Central memory CD4-positive, alpha-beta T cell (primary cell): Measurements from ENCODE around the gene RELCH.
A peak's percentile ranks its signal among the peaks of the same experiment; 100 is the strongest.

Experiments used
- DNase-seq: peaks from one replicate; pipeline ENCODE4 v3.0.0; 2022

RELCH gene

GRCh38 chr18:62324181-62324828 is 137.2 kb downstream of the RELCH start:
- no peak for DNase-seq

- peak; percentile 63 for DNase-seq
These were observed 138.1 kb downstream of the RELCH start, which contains the start of gene TNFRSF11A for GRCh38 chr18:62324917-62325805. TNFRSF11A (plus strand) TSS chr18:62325310; CDS start chr18:62325353, 43 bp downstream.

DNA sequence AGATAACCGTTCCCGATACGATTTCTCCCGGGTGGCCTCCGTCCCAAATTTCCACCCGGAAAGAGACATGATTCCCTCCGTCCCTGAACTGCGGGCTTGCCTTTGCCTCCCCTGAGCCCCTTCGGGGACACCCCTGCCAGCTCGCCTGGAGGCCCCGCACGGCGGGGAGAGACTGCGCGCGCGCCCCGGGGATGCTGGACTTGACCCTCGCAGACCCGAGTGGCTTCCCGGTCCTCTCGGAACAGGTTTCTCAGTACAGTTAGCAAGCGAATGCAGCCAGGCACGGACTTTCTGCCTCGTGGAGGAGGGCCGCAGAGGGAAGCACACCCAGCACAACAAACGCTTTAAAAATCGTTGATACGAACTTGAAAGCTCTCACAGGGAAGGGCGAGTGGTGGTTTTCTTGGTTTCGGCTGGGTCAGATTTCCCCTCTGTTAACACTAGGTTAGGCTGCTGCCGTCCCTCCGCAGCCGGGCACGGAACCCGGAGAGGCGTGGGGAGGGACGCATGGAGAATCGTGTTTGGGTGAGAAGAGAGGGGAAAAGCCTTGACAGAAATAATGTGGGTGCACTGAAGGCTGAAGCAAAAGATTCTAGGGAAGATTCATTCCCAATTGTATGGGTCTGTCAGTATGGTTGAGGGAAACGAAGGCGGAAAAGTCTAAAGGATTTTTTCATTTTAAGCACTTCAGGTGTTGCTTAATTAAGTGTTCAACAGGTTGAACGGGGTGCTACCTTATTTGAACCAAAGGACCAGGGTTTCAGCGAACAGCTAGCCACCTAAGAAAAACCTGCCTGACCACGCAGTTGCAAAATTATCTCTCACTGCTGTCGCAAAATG is 139.0 kb downstream of the RELCH start:
- no peak for DNase-seq

- DNase-seq = no peak
These were observed 139.7 kb downstream of the RELCH start for GRCh38 chr18:62326646-62327348.

DNA sequence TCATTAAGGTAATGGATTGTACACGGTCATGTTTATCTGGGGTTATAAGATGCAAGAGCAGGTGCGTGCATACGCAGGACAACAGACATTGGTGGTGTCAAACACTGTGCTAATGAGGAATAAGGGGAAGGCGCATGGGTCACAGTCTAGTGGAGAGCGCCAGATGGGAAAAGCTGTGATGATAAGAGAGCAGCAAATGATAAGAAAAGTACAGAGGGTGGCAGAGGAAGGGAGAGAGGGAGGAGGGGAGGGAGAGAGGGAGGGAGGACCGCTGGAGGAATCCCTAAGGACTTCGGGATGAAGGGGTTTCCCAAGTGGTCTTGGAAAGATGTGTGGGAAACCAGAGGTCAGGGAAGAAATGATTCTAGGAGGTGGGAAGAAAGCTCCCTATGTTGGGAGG is 140.9 kb downstream of the RELCH start:
- no peak for DNase-seq

- DNase-seq = no peak
These were observed 141.8 kb downstream of the RELCH start for GRCh38 chr18:62328586-62329525.

- DNase-seq = peak; percentile 69
These were observed 142.8 kb downstream of the RELCH start for GRCh38 chr18:62329691-62330454.

- DNase-seq = no peak
These were observed 143.6 kb downstream of the RELCH start for GRCh38 chr18:62330650-62331049.

DNA sequence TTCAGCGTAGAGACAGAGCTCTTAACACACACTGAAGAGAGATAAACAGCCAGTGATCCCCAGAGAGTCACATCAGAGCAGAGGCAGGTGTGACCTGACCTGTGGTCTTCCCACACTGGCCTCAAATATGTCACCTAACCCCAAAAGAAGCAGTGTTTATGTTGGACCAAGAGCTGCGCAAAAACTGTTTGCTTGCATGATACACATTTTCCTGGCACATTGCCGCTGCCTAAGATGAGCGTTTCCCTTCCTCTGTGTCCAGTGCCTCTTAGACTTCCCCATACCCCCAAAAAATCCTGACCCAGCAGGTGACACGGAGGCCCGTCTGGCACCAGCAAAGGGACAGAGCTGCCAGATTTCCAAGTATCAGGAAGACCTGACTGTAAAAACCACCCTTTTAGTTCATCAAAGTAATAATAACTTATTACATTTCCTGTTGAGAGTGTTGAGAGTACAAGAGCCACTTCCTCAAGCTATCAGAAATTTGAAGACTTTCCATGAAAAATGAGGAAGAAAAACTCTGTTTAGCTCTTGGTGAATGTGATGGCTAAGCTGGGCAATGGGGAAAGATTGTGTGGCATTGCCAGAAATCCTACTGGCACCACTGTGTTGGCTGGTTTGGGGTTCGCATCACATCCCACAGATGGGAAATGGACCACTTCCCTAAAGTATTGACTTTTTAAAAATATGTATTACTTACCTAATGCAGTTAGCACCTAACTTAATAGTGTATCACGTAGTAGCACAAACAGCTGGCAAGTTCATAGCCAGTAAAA is 144.7 kb downstream of the RELCH start:
- no peak for DNase-seq

GRCh38 chr18:62332431-62332830 is 145.4 kb downstream of the RELCH start:
- DNase-seq = no peak

DNA sequence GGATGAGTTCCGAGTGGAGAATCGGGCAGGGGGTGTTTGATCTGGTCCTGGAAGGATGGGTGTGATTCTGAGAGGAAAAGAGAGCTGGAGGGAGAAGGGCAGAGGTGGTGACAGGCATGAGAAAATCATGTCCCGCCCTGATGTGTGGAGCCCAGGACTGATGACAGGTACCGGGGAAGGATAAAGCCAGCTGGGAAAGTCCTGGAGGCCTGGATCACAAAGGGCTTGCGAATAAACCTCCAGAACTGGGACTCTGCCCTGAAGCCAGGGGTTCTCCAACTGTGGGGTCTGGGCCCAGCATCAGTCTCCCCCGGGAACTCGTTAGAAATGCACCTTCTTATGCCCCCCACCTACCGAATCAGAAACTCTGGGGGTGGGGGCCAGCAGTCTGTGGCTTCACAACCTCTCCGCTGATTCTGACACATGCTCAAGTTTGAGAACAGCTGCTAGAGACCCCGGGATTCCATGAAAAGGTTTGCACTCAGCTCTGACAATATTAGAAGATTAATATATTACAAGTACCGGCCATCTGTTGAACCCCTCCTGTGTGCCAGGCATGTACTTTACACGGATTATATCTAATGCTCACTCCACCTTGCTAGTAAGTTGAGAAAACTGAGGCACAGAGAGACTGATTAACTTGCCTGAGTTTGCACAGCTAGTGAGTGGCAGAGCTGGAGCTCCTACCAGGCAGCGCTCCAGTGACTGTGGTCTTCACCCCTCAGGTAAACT is 146.1 kb downstream of the RELCH start:
- no peak for DNase-seq

- no peak for DNase-seq
These were observed 147.1 kb downstream of the RELCH start for GRCh38 chr18:62334120-62334519.

- DNase-seq = no peak
These were observed 148.4 kb downstream of the RELCH start for GRCh38 chr18:62335494-62335893.

GRCh38 chr18:62336618-62337017 is 149.6 kb downstream of the RELCH start:
- DNase-seq = no peak

- DNase-seq = no peak
These were observed 150.3 kb downstream of the RELCH start for GRCh38 chr18:62337336-62337735.

DNA sequence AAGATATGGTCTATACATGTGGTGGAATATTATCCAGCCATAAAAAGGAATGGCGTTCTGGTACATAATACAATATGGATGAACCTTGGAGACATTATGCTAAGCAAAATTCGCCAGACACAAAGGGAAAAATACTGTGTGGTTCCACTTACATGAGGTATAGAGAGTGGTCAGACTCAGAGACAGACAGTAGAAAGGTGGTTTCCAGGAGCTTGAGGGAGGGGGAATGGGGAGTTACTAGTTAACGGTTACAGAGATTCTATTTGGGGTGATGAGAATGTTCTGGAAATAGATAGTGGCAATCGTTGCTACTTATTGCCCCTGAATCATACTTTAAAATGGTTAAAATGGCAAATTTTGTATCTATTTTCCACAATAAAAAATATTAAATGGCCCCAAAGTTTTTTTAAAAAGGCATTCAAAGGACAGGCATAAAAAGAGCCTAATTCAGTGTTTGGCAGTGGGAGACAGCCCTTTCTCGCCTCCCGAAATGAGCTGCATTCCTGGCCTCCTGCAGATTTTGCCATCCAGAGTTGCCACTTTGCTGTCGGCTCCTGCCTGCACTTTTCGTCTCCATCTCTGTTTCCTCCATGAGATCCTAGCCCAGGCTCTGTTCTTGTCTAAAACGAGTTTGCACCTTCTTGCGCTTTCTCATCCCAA is 151.5 kb downstream of the RELCH start:
- DNase-seq = no peak

GRCh38 chr18:62339106-62339988 is 152.3 kb downstream of the RELCH start:
- DNase-seq = no peak
